K562 treated with DMSO at 1 percent for 48 hours (cell line): ENCODE data around the gene SON. TPM values are rescaled to one million over a fixed set of nuclear protein-coding genes. Genes with fewer than 3 reads are reported as not detected.

Experiments used
- total RNA-seq: library from RNA; unstranded; fragments of 300-600 nt; gene quantifications from 2 replicates; pipeline ENCODE4 v1.2.3, GENCODE V29; 2022; ENCODE audit warnings: low replicate concordance; ENCODE audit errors: extremely low read depth

SON gene, protein sequence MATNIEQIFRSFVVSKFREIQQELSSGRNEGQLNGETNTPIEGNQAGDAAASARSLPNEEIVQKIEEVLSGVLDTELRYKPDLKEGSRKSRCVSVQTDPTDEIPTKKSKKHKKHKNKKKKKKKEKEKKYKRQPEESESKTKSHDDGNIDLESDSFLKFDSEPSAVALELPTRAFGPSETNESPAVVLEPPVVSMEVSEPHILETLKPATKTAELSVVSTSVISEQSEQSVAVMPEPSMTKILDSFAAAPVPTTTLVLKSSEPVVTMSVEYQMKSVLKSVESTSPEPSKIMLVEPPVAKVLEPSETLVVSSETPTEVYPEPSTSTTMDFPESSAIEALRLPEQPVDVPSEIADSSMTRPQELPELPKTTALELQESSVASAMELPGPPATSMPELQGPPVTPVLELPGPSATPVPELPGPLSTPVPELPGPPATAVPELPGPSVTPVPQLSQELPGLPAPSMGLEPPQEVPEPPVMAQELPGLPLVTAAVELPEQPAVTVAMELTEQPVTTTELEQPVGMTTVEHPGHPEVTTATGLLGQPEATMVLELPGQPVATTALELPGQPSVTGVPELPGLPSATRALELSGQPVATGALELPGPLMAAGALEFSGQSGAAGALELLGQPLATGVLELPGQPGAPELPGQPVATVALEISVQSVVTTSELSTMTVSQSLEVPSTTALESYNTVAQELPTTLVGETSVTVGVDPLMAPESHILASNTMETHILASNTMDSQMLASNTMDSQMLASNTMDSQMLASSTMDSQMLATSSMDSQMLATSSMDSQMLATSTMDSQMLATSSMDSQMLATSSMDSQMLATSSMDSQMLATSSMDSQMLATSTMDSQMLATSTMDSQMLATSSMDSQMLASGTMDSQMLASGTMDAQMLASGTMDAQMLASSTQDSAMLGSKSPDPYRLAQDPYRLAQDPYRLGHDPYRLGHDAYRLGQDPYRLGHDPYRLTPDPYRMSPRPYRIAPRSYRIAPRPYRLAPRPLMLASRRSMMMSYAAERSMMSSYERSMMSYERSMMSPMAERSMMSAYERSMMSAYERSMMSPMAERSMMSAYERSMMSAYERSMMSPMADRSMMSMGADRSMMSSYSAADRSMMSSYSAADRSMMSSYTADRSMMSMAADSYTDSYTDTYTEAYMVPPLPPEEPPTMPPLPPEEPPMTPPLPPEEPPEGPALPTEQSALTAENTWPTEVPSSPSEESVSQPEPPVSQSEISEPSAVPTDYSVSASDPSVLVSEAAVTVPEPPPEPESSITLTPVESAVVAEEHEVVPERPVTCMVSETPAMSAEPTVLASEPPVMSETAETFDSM (N-terminal part only)
- 67.1 and 105 TPM in 2 replicates for total RNA-seq

DNA sequence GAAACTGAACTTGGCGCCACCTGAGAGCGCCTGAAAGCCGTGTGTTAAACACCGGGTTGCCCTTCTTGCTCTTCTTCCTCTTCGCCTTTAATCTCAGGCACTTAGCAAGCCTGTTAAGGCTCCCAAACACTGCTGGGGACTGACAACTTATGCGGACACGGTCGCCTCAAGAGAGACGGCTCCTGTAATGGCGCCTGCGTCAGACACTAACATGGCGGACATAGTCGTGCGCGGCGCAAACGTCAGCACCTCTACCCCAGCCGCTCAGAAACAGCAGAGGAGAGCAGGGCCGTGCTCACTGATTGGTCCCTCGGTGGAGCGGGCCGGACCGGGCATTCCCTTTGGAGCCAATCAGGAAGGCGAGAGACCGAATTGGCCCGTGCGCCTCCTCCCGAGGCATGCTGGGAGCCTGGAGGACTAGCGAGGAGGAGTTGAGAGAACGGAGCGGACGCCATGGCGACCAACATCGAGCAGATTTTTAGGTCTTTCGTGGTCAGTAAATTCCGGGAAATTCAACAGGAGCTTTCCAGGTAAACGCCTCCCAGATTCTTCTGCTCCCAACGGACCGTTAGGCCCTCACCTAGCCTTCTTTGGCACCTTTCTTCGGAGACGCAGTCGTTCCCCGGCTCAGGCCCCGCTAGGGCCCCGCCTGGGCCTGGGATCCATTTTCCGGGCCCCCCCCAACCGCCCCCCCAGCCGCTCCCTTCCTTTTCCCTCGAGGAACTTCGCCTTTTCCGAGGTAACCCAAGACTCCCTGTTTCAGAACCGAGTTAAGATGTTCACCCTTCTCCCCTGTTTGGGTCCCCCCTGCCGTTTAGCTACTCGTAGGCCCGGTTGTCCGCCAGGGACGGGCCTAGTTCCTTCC, at the start of gene SON:
SON (plus strand) TSS at position 399 of the 865 bp plus-strand sequence; CDS start at position 454, 55 bp downstream.

DNA sequence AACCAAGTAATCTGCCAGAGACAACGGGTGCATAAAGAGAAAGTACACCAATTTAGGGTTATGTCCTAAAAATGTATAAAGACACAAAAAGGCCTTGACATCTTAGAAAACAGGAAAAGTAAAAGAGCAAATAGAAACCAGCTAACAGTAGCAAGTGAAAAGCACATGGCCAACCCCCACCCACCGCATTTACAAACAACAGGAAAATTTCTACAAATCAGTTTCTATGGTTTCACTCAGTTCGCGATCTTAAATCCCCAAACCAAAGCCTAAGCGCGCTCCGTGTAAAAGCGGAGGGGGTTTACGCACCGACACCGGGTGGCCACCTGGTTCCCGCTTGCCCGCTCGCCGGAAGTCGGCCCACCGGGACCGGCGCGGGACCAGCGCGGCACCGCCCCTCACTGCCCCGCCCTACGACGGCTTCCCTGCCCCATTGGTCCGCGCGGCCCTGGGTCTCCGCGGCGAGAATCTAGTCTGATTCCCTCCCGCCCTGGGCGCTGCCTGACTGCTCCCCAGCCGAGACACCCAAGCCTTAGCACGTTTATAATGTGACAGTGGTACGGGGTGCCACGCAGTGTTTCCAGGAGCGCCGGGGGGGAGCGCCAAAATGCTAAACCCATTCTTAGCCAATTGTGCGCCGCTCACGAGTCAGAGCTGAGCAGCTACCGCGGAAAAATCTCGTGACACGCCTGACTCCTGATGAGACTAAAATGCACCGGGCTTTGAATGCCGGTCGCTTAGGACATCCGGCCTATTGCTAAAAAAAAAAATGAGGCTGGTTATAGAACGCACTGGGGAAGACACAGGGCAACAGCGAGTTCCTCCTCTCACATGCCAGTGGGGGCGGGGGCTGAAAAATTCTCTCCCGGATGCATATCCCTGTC, 840 bp upstream of the SON start, which contains the start of gene GART:
GART (minus strand) TSS at position 362 of the 884 bp plus-strand sequence. CDS start 2,802 bp downstream, outside the sequence.

DNA sequence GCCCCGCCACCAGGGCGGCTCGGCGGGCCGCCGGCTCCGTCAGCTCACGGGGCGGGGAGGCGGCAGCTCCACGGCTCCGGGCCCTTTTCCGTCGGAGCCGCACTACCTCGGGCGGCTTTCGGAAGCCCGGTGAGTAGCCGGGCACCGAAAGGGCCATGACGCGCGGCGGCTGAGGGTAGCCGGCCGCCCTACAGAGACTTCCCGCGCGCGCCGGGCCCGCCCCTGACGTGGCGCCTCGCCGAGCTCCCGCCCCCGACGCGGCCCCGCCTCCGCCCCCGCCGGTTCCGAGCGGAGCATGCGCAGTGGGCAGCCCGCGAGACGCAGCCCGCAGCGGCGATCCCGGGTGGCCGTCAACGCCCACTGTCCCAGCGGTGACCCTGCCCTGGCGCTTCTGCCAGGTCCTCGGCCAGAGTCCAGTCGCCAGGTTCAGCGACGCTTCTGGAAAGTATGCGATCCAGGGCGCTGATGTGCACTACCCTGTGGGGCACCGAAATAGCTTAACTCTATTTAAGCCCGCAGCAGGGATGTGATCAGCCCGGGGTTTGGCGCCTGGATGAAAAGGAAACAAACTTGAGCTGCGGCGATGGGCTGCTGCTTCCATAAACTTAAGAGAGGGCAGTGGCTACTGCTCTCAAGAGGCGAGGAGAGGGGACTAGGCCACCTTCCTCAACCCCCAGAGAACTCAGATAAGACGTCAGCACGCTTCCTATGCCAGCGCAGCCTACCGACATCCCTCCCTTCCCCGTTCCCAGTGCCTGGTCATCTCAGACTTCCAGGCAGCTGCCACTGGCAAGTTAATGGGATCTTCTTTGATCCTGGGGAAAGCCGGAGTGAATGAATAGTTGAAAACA, 45.9 kb downstream of the SON start, which contains the start of gene DONSON:
DONSON (minus strand) TSS at position 200 of the 851 bp plus-strand sequence; CDS start at position 157, 43 bp downstream.

Other genes with a start within 250 kb of the SON start
- not detected in 2 replicates for gene IFNAR1, start 218.1 kb upstream of the SON start, total RNA-seq
- not detected in 2 replicates for gene IFNGR2, start 139.6 kb upstream of the SON start, total RNA-seq
- not detected in 2 replicates for gene TMEM50B, start 63.1 kb upstream of the SON start, total RNA-seq
- not detected in 2 replicates for gene DNAJC28, start 51.3 kb upstream of the SON start, total RNA-seq
- gene GART, start 921 bp upstream of the SON start, total RNA-seq = 960 TPM in 1 of 2 replicates, not detected in the other
- gene DONSON, start 45.6 kb downstream of the SON start, total RNA-seq = not detected in 2 replicates
- gene CRYZL1, start 98.7 kb downstream of the SON start, total RNA-seq = not detected in 2 replicates
- gene ITSN1, start 99.5 kb downstream of the SON start, total RNA-seq = not detected in 2 replicates